GM12892 (cell line): ENCODE results near the gene FRMD7.

Source experiments
- DNase-seq: peaks from one replicate; pipeline ENCODE4 v3.0.0; 2011; ENCODE audit not compliant: insufficient read length
- FAIRE-seq: peaks from 2 replicates; lab custom pipeline; 2011; peaks lifted over from hg19 to GRCh38; lab: Jason Lieb, UNC
- POLR2A ChIP-seq: IDR thresholded peaks from 2 replicates; pipeline ENCODE4 v1.6.1; 2011; ENCODE audit warnings: low read depth, low read length, control low read depth
- POLR2AphosphoS5 ChIP-seq: IDR thresholded peaks from 2 replicates; pipeline ENCODE4 v1.6.1; 2011; ENCODE audit warnings: low read depth, low read length, control low read depth
- TAF1 ChIP-seq: IDR thresholded peaks from 2 replicates; pipeline ENCODE4 v1.6.1; 2011; ENCODE audit warnings: low read depth, mild to moderate bottlenecking, control low read depth, low read length, borderline replicate concordance

FRMD7 gene

DNA sequence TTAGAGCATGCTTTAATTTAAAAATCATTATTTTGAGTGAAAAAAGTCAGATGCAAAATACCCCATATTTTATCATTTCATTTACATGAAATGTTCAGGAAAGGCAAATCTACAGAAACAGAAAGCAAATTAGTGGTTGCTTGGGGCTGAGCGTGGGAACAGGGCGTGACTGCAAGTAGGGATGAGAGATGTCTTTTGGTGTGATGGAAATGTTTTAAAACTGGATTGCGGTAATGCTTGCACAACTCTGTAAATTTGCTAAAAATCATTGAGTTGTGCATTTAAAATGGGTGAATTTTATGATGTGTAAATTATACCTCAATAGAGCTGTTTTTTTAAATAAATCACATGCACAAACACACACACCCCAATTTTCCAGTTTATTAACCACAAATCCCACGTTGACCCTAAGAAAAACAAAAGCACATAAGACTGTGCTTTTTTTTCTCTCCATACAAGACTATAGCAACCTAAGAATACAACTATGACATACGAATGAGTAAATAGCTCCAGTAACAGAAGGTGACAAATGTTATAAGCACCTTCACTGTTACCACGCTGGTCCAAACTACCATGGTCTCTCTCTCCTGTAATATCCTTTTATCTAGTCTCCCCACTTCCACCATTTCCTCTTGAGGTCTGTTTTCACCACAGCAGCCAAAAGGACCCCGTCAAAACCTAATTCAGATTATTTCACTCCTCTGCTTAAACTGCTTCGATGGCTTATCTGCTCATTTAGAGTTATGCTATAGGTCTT is 37.2 kb downstream of the FRMD7 start:
- TF ChIP-seq TAF1 (no peak), POLR2A (no peak), POLR2AphosphoS5 (no peak)
- FAIRE-seq (no peak), DNase-seq (no peak)

DNA sequence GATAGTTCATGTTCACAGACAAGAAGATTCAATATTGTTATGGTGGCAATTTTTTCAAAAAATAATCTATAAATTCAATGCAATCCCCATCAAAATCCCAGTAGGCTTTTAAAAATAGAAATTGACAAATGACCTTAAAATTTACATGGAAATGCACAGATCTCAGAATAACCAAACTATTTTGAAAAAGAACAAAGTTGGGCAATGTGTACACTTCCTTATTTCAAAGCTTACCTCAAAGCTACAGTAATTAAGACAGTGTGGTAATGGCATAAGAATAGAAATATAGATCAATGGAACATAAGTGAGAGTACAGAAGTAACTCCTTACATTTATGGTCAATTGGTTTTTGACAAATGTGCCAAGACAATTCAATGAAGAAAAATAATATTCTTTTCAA is 39.0 kb downstream of the FRMD7 start:
- no peak for FAIRE-seq
- no peak for DNase-seq
- no peak for TF ChIP-seq POLR2A
- TF ChIP-seq POLR2AphosphoS5, result no peak
- no peak for TF ChIP-seq TAF1

DNA sequence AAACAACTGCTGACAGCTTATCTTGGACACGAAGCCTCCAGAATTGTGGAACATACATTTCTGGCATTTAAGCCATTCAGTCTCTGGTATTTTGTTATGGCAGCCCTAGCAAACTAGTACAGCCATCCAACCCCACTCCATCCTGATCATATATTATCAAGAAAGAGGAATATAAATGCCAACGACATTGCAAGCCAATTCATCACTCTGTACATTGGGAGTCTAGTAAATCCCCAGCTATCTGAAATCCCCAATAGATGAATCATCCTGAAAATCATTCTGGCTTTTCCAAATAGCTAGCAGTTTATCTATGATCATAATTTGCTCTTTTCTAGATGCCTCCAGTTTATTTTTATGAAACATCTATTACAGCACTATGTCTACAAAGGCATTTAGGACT is 41.1 kb downstream of the FRMD7 start:
- TF ChIP-seq POLR2A (no peak), TAF1 (no peak), POLR2AphosphoS5 (no peak)
- FAIRE-seq (no peak), DNase-seq (no peak)

DNA sequence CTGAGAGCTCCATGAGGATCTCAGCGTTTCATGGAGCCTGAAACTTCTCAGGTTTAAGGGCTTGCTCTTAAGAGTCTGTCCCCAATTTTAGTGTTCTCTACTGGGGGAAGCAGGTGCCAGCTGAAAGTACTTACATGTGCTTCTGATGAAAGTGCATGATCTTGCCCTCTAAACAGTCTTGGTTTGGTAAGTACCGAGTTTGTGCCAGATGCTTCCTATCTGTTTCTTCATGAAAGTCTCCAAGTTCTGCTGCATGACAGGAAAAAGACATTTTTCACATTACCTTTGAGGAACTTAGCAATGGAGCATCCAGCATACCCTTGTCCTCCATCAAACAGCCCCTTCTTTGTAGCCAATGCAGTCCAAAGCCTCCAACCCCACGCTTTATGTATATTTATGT is 42.0 kb downstream of the FRMD7 start:
- no peak for FAIRE-seq
- TF ChIP-seq POLR2AphosphoS5 (no peak), TAF1 (no peak), POLR2A (no peak)
- no peak for DNase-seq

DNA sequence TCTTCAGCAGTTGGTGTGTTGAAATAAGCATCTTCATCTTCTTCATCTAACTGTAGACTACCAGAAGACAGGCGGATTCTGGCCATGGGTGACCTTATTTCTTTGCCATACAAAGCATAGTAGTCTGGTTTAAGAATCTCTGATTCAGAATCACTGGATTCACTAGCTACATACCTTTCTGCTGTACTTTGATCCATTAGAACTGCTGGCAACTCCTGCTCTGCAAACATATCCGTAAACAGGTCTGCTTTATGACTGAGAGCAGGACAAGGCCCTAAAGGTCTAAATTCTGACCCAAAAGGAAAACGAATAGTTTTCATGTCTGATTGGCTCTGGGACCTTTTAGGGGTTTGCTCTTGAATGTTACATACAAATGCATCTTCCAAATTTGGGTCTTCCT is 49.9 kb downstream of the FRMD7 start:
- TF ChIP-seq POLR2A (no peak), POLR2AphosphoS5 (no peak), TAF1 (no peak)
- no peak for FAIRE-seq
- DNase-seq, result no peak

DNA sequence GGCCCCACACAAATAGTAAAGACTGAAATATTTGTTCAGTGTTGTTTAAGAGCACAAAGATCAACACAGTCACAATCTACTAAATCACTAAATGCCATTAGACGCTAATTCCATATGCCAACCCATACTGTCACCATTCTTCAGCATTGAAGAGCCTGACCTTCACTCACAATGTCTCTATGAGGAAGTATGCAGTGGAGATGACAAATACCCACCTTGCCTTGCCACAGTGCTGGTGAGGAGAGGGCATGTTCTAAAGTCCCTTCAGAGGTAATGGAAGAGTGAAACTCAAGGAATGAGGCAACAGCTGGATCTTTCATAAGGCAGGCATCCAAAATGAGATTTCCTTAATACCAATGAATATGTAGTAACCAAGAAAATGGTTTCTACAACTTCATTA is 50.4 kb downstream of the FRMD7 start:
- FAIRE-seq (no peak), DNase-seq (no peak)
- TF ChIP-seq POLR2AphosphoS5 (no peak), TAF1 (no peak), POLR2A (no peak)

DNA sequence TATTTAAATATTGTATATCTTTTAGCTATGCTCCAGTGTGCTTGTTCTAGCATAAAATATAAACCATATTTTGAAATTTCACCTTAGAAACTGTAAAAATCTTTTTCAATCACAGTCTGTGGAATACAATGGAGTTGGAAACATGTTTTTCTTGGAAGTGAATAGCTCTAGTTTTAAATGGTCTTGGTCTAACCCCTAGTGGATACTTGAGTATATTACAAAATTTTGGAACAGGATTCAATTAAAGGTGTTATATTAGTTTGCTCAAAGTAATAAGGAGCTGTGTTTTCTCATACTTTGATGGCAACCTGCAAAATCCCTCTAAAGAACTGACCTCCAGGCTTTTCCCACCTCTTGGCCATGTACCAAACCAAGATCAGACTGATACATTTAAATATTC is 56.6 kb downstream of the FRMD7 start:
- DNase-seq (no peak), FAIRE-seq (no peak)
- TF ChIP-seq TAF1 (no peak), POLR2AphosphoS5 (no peak), POLR2A (no peak)

DNA sequence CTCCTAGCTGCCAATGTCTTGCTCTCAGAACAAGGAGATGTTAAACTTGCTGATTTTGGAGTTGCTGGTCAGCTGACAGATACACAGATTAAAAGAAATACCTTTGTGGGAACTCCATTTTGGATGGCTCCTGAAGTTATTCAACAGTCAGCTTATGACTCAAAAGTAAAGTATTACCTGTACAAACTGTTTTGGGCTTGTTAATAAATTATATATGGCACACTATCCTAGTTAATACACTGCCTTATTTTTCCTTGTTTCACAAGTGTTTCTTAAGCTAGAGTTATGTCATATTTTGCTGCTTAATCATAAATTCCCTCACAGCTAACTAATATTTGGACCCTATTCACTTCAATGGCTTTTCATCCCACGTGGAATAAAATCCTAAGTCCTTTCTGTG is 59.4 kb downstream of the FRMD7 start:
- TF ChIP-seq POLR2AphosphoS5 (no peak), POLR2A (no peak), TAF1 (no peak)
- FAIRE-seq (no peak), DNase-seq (no peak)

DNA sequence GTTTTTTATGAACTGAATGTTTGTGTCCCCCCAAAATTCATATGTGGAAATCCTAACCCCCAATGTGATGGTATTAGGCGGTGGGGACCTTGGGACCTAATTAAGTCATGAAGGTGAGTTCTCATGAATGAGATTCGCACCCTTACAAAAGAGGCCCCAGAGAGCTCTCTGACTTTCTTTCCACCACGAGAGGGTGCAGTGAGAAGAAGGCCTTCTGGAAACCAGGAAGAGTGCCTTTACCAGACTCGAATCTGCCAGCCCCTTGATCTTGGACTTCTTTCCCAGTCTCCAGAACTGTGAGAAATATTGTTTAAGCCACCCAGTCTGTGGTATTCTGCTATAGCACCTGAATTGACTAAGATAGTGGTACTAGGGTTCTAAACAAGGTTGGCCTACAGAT is 64.0 kb downstream of the FRMD7 start:
- FAIRE-seq (no peak), DNase-seq (no peak)
- TF ChIP-seq TAF1 (no peak), POLR2A (no peak), POLR2AphosphoS5 (no peak)

DNA sequence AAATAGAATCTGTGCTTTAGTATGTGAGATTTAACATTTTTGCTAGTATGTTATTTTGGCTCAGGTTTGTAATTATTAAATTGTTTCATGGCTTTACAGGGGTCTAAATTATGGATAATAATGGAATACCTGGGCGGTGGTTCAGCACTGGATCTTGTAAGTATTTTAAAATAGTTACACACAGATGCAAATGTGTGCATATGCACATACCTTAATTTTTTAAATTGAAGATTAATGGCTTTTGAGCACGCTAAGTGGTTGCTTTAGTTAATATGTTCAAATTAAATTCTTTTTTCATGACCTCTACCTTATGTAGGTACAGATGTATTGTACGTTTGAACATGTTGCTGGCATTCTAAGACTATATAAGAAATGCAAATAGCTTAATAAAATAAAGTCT is 64.5 kb downstream of the FRMD7 start:
- TF ChIP-seq POLR2AphosphoS5, result no peak
- DNase-seq (no peak), FAIRE-seq (no peak)

DNA sequence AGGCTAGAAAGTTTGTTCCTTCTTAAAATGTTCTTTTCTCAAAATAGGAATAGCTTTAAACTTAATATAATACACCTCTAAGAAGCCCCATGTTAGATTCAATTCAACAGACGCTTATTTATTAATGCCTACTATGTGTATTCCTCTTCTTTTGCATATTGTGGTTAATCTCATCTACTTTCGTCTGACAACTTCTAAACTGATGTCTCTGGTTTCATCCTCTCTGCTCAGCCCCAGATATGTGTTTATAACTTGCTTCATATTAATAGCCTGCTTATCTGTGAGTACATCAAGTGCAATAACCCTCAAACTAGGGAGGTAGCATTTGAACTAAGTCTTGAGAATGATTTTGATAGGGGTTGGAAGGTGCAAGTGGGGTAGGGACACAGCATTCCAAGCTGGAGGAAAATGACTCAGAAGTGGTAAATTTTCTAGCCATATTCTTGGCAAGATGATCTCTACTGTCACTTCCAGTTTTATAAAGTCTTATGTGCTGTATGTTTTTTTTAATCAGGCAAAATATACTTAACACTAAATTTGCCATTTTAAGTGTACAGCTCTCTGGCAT is 67.8 kb downstream of the FRMD7 start:
- no peak for DNase-seq
- TF ChIP-seq POLR2AphosphoS5 (no peak), TAF1 (no peak), POLR2A (no peak)
- no peak for FAIRE-seq

DNA sequence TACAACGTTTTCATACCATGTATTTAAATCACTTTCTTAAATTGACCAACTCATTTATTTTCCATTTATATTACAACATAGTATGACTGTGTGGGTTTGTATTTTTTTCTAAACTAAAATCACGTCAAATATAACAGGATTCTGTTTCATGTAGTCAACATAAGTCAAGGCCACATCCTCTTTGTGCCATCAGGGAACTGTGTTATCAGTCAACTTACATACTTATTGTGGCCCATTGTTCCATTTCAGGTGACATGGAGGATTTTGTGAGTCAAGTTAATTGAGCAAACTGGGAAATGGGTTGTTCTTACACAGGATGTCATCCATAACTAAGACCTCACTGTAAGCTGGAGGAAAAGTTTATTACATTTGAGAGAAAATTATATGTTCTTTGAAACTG is 68.8 kb downstream of the FRMD7 start:
- no peak for TF ChIP-seq POLR2AphosphoS5
- no peak for TF ChIP-seq POLR2A
- TF ChIP-seq TAF1, result no peak
- DNase-seq, result no peak
- peak; percentile 17 for FAIRE-seq
